Pericardium fibroblast (primary cell): Measurements from ENCODE around the gene BTNL9. TPM values are rescaled to one million over a fixed set of nuclear protein-coding genes. Genes with fewer than 3 reads are reported as not detected.

Experiments used
- total RNA-seq: library from RNA; depleted of rRNA; stranded (reverse); fragments of >200 nt; gene quantifications from 2 replicates; pipeline ENCODE4 v1.2.3, GENCODE V29; 2015

BTNL9 gene
- total RNA-seq = not detected in 2 replicates

GRCh38 chr5:181039931-181040630, at the start of gene BTNL9:
Gene BTNL9, plus strand, starts transcription at chr5:181040266. Its CDS starts 5,224 bp downstream, at chr5:181045490.

Other genes starting within 250 kb of the BTNL9 start
- gene MGAT1, start 237.5 kb upstream of the BTNL9 start, total RNA-seq = 145 and 214 TPM in 2 replicates
- 7.9 and 21.6 TPM in 2 replicates for gene ZFP62, start 179.0 kb upstream of the BTNL9 start, total RNA-seq
- 1.2 TPM in 1 of 2 replicates, not detected in the other for gene BTNL8, start 141.1 kb upstream of the BTNL9 start, total RNA-seq
- not detected in 2 replicates for gene BTNL3, start 51.4 kb upstream of the BTNL9 start, total RNA-seq
- gene OR2V1, start 90.9 kb downstream of the BTNL9 start, total RNA-seq = not detected in 2 replicates
- gene OR2V2, start 107.3 kb downstream of the BTNL9 start, total RNA-seq = not detected in 2 replicates
- 0.94 and 1.9 TPM in 2 replicates for gene TRIM7, start 164.9 kb downstream of the BTNL9 start, total RNA-seq
- 13.0 and 15.8 TPM in 2 replicates for gene TRIM41, start 183.0 kb downstream of the BTNL9 start, total RNA-seq
- 3,255 and 5,180 TPM in 2 replicates for gene RACK1, start 203.6 kb downstream of the BTNL9 start, total RNA-seq
- gene TRIM52, start 220.9 kb downstream of the BTNL9 start, total RNA-seq = 4.4 and 5.7 TPM in 2 replicates